H1 (cell line): ENCODE measurements around the gene GP9. TPM values are rescaled to one million over a fixed set of nuclear protein-coding genes. Genes with fewer than 3 reads are reported as not detected.

ENCODE experiments used
- CTCF ChIA-PET: fragments of 300-600 bp; sonication (Branson Sonifier 250); formaldehyde crosslinking; loops from one replicate; lab custom pipeline; 2021; ENCODE audit not compliant: partially characterized antibody; lab: Charles Lee
- POLR2A ChIA-PET: fragments of 300-600 bp; sonication (Branson Sonifier 250); formaldehyde crosslinking; loops from one replicate; lab custom pipeline; 2021; ENCODE audit warnings: inconsistent platforms; ENCODE audit not compliant: partially characterized antibody; lab: Charles Lee
- DNase-seq, 2 experiments: peaks; one replicate each; pipeline versions ENCODE4 v3.0.0 to v3.0.0-alpha.2; 2010 to 2022; ENCODE audit warnings: low spot score in 2 of 2, low read depth in 1 of 2, mixed read lengths in 1 of 2
- FAIRE-seq: peaks from 2 replicates; lab custom pipeline; 2011; peaks lifted over from hg19 to GRCh38; lab: Jason Lieb, UNC
- H2AFZ ChIP-seq: 2 replicates; pipeline ENCODE4 v1.8.1; 2012; ENCODE audit warnings: low read length, inconsistent platforms
- H2AK5ac ChIP-seq: 2 replicates; pipeline ENCODE4 v1.6.1; 2013; ENCODE audit warnings: low read depth, low read length
- H2BK120ac ChIP-seq: replicated peaks from 2 replicates; pipeline ENCODE3; 2013; ENCODE audit warnings: low read depth, low read length, inconsistent platforms
- H2BK12ac ChIP-seq: 2 replicates; pipeline ENCODE4 v1.6.1; 2013; ENCODE audit warnings: low read depth, low read length
- H2BK15ac ChIP-seq: 2 replicates; pipeline ENCODE4 v1.6.1; 2013; ENCODE audit warnings: low read length
- H2BK20ac ChIP-seq: 2 replicates; pipeline ENCODE4 v1.6.1; 2013; ENCODE audit warnings: low read length
- H2BK5ac ChIP-seq: 2 replicates; pipeline ENCODE4 v1.6.1; 2013; ENCODE audit warnings: low read depth, low read length
- H3K14ac ChIP-seq: 2 replicates; pipeline ENCODE4 v1.6.1; 2013; ENCODE audit warnings: inconsistent platforms; ENCODE audit not compliant: insufficient read length
- H3K18ac ChIP-seq: 2 replicates; pipeline ENCODE4 v1.6.1; 2013; ENCODE audit warnings: low read length; ENCODE audit errors: extremely low read depth
- H3K23ac ChIP-seq: 2 replicates; pipeline ENCODE4 v1.6.1; 2013; ENCODE audit warnings: inconsistent platforms; ENCODE audit not compliant: insufficient read length
- H3K23me2 ChIP-seq: 2 replicates; pipeline ENCODE4 v1.6.1; 2013; ENCODE audit warnings: low read depth, low read length
- H3K27ac ChIP-seq: 2 replicates; pipeline ENCODE4 v1.6.1; 2011; ENCODE audit warnings: low read depth, low read length, inconsistent platforms
- H3K27me3 ChIP-seq, 4 experiments: replicated peaks in 1 of 4; 1 replicate in 1 of 4; 2 replicates in 3 of 4; pipeline versions ENCODE4 v1.6.1 to v1.8.1; 2011 to 2013; ENCODE audit warnings: low read length in 3 of 4, mild to moderate bottlenecking in 3 of 4, inconsistent platforms in 2 of 4, mixed read lengths in 2 of 4, moderate library complexity in 1 of 4; ENCODE audit not compliant: control insufficient read depth in 3 of 4, insufficient read depth in 3 of 4; ENCODE audit errors: extremely low read depth in 1 of 4
- H3K36me3 ChIP-seq, 4 experiments: 2 replicates each; pipeline versions ENCODE4 v1.6.1 to v1.8.1; 2011 to 2013; ENCODE audit warnings: mild to moderate bottlenecking in 4 of 4, low read length in 3 of 4, moderate library complexity in 2 of 4, control low read depth in 1 of 4, inconsistent platforms in 1 of 4; ENCODE audit not compliant: insufficient read depth in 4 of 4, control insufficient read depth in 2 of 4
- H3K4ac ChIP-seq: replicated peaks from 2 replicates; pipeline ENCODE3; 2013; ENCODE audit warnings: low read length, low read depth, mixed read lengths, inconsistent platforms; ENCODE audit not compliant: insufficient read length
- H3K4me1 ChIP-seq, 4 experiments: replicated peaks in 1 of 4; 1 replicate in 1 of 4; 2 replicates in 3 of 4; pipeline versions ENCODE4 v1.6.1 to v1.8.1; 2011 to 2013; ENCODE audit warnings: low read length in 3 of 4, inconsistent platforms in 2 of 4, mixed read lengths in 1 of 4; ENCODE audit not compliant: insufficient read depth in 4 of 4, control insufficient read depth in 3 of 4
- H3K4me2 ChIP-seq, 2 experiments: 2 replicates each; pipeline versions ENCODE4 v1.6.1 to v1.8.1; 2011 to 2013; ENCODE audit warnings: low read depth in 2 of 2, low read length in 2 of 2, control low read depth in 1 of 2, inconsistent platforms in 1 of 2, mild to moderate bottlenecking in 1 of 2; ENCODE audit not compliant: insufficient read depth in 1 of 2
- H3K4me3 ChIP-seq, 4 experiments: fragments of 200-600, 300-600 bp in 1 of 4; sonication (generic), shearing (Covaris generic), sonication (Bioruptor Twin) in 1 of 4; 2 replicates each; pipeline versions ENCODE4 v1.5.1 to v1.8.1; 2011 to 2016; ENCODE audit warnings: low read length in 4 of 4, low read depth in 3 of 4, control low read depth in 2 of 4, inconsistent platforms in 2 of 4, mild to moderate bottlenecking in 2 of 4, mixed read lengths in 1 of 4, moderate library complexity in 1 of 4; ENCODE audit not compliant: insufficient read depth in 2 of 4; ENCODE audit errors: extremely low read depth in 1 of 4
- H3K56ac ChIP-seq: replicated peaks from 2 replicates; pipeline ENCODE3; 2013; ENCODE audit warnings: low read depth, mild to moderate bottlenecking, mixed read lengths, low read length, inconsistent platforms; ENCODE audit not compliant: insufficient read length
- H3K79me1 ChIP-seq: 2 replicates; pipeline ENCODE4 v1.6.1; 2013; ENCODE audit warnings: low read depth, low read length, control low read depth
- H3K79me2 ChIP-seq, 2 experiments: 2 replicates each; pipeline versions ENCODE4 v1.6.1 to v1.8.1; 2012 to 2013; ENCODE audit warnings: low read length in 2 of 2, mild to moderate bottlenecking in 2 of 2, inconsistent platforms in 1 of 2; ENCODE audit not compliant: insufficient read depth in 2 of 2, control insufficient read depth in 1 of 2
- H3K9ac ChIP-seq, 4 experiments: replicated peaks in 1 of 4; 1 replicate in 1 of 4; 2 replicates in 3 of 4; pipeline versions ENCODE4 v1.6.1 to v1.8.1; 2011 to 2013; ENCODE audit warnings: low read depth in 3 of 4, low read length in 3 of 4, control low read depth in 2 of 4, mild to moderate bottlenecking in 2 of 4, moderate library complexity in 2 of 4, inconsistent platforms in 1 of 4; ENCODE audit errors: extremely low read depth in 1 of 4
- H3K9me3 ChIP-seq, 2 experiments: 2 replicates each; pipeline versions ENCODE4 v1.6.1 to v1.8.1; 2012 to 2013; ENCODE audit warnings: mild to moderate bottlenecking in 2 of 2, moderate library complexity in 2 of 2, control low read depth in 1 of 2, inconsistent platforms in 1 of 2, low read depth in 1 of 2, low read length in 1 of 2, mixed read lengths in 1 of 2; ENCODE audit not compliant: insufficient read depth in 2 of 2
- H4K20me1 ChIP-seq, 2 experiments: replicated peaks in 1 of 2; 2 replicates each; pipeline versions ENCODE3 to v1.8.1; 2011 to 2013; ENCODE audit warnings: inconsistent platforms in 2 of 2, low read length in 2 of 2, mild to moderate bottlenecking in 1 of 2; ENCODE audit not compliant: insufficient read depth in 2 of 2, control insufficient read depth in 1 of 2
- H4K5ac ChIP-seq: 2 replicates; pipeline ENCODE4 v1.6.1; 2013; ENCODE audit warnings: low read length, low read depth, mixed read lengths, inconsistent platforms; ENCODE audit not compliant: insufficient read length
- H4K8ac ChIP-seq: 2 replicates; pipeline ENCODE4 v1.8.0; 2013; ENCODE audit warnings: mild to moderate bottlenecking, moderate library complexity, low read length, inconsistent platforms; ENCODE audit not compliant: insufficient read depth; ENCODE audit errors: extremely low read depth
- H4K91ac ChIP-seq: replicated peaks from 2 replicates; pipeline ENCODE3; 2013; ENCODE audit warnings: low read length, mixed read lengths, inconsistent platforms; ENCODE audit not compliant: insufficient read length
- CBX8 ChIP-seq: fragments of 300-800, 300-1000 bp; sonication (generic); IDR thresholded peaks from 2 replicates; pipeline ENCODE4 v1.7.1; 2016; ENCODE audit warnings: low read depth, low read length, borderline replicate concordance
- CHD2 ChIP-seq: IDR thresholded peaks from 2 replicates; pipeline ENCODE4 v1.6.1; 2012; ENCODE audit warnings: low read length, improper control_type of control experiment
- EZH2 ChIP-seq: fragments of 200-600 bp; sonication (generic); IDR thresholded peaks from 2 replicates; pipeline ENCODE4 v1.7.1; 2012; ENCODE audit warnings: low read depth, mild to moderate bottlenecking, moderate library complexity, low read length, inconsistent platforms; ENCODE audit not compliant: severe bottlenecking
- GABPA ChIP-seq: IDR thresholded peaks from 2 replicates; pipeline ENCODE4 v1.6.1; 2011; ENCODE audit warnings: mild to moderate bottlenecking, low read length, moderate library complexity, borderline replicate concordance; ENCODE audit not compliant: insufficient read depth
- GTF2F1 ChIP-seq: IDR thresholded peaks from 2 replicates; pipeline ENCODE4 v1.6.1; 2012; ENCODE audit warnings: low read depth, low read length, improper control_type of control experiment, borderline replicate concordance
- NRF1 ChIP-seq: IDR thresholded peaks from 2 replicates; pipeline ENCODE4 v1.6.1; 2011; ENCODE audit warnings: mild to moderate bottlenecking, low read depth, low read length, improper control_type of control experiment
- TAF7 ChIP-seq: optimal IDR thresholded peaks from 2 replicates; pipeline ENCODE3; 2011; ENCODE audit warnings: low read depth, mild to moderate bottlenecking, inconsistent platforms, low read length, moderate library complexity, borderline replicate concordance
- TCF12 ChIP-seq: IDR thresholded peaks from 2 replicates; pipeline ENCODE4 v1.6.1; 2011; ENCODE audit warnings: low read depth, mild to moderate bottlenecking, low read length
- YY1 ChIP-seq: IDR thresholded peaks from 2 replicates; pipeline ENCODE4 v1.6.1; 2011; ENCODE audit warnings: low read depth, mild to moderate bottlenecking, low read length
- WGBS, 2 experiments: shearing (Covaris generic) in 1 of 2; methylation state at CpG; one replicate each; pipeline versions ENCODE4 v1.1.6 to v1.1.7; 2013 to 2015; ENCODE audit warnings: low lambda C conversion rate in 2 of 2, mixed read lengths in 2 of 2, inconsistent platforms in 1 of 2, low coverage in 1 of 2, missing lambda C conversion rate in 1 of 2; ENCODE audit not compliant: insufficient replicate concordance in 2 of 2, insufficient coverage in 1 of 2, insufficient read length in 1 of 2; ENCODE audit errors: extremely low coverage in 1 of 2, missing lambda C conversion rate in 1 of 2; 5-methylcytosine and 5-hydroxymethylcytosine counted together
- polyA plus RNA-seq, 7 experiments: library from polyadenylated mRNA; depleted of rRNA in 3 of 7; stranded (reverse) in 5 of 7; unstranded in 2 of 7; fragments of >200 nt in 5 of 7; fragments of 200-250 nt in 2 of 7; gene quantifications; 1 replicate in 5 of 7; 2 replicates in 1 of 7; 4 replicates in 1 of 7; pipeline versions ENCODE4 v1.2.1 to v1.2.3, GENCODE V29; 2011 to 2013; ENCODE audit warnings: missing spikeins in 2 of 7, mixed read lengths in 2 of 7
- total RNA-seq: library from RNA; stranded (reverse); fragmentation: NEBNext Ultra II Directional; extraction: Animal tissue kit (Norgen Biotek cat#: 25700); gene quantifications from 2 replicates; pipeline ENCODE4 v1.2.1, GENCODE V29; 2021

Gene GP9
- total and polyA plus RNA-seq, 2 of the 8 experiments (the other 6 are each of a cell fraction or from before 2014, with no cell fraction given): not detected

- H4K91ac ChIP-seq: no peak overlapping the region
- H2BK12ac ChIP-seq: 0 out of 2 replicates have a peak overlapping the region, but pooled peaks have one; percentile 39
- no peak overlapping the region for H2BK120ac ChIP-seq
- no peak overlapping the region for H3K4ac ChIP-seq
- no peak overlapping the region for H3K14ac ChIP-seq
- H3K18ac ChIP-seq: no peak overlapping the region
- no peak overlapping the region for H4K5ac ChIP-seq
- H2AFZ ChIP-seq: no peak overlapping the region
- H3K4me3 ChIP-seq: no peak overlapping the region
- no peaks in the 10 kb centered on the region for H3K36me3 ChIP-seq
- no peak overlapping the region for H4K8ac ChIP-seq
- no peaks in the 10 kb centered on the region for H3K9me3 ChIP-seq
- H3K23ac ChIP-seq: no peak overlapping the region
- H3K79me1 ChIP-seq: no peaks in the 10 kb centered on the region
- no peak overlapping the region for H2BK20ac ChIP-seq
- H3K23me2 ChIP-seq: no peaks in the 10 kb centered on the region; the same call in 1 of the 2 replicates
- WGBS, 2 experiments: 91% methylated on average over 4 of the region's 4 CpGs; no CpG with 5 or more reads in 1 of the 2 experiments
- FAIRE-seq (no peak), DNase-seq (no peak)
- H3K27ac ChIP-seq: no peak overlapping the region
- H2AK5ac ChIP-seq: no peak overlapping the region
- no peak overlapping the region for H3K4me2 ChIP-seq
- ChIA-PET POLR2A (no interaction called here), CTCF (interaction anchor here (2.4 to 5.7 kb wide), 3 partner anchors 16 to 60 kb away, joined by 7 to 28 read pairs (median 10); no protein-coding TSS in a partner anchor)
- no peak overlapping the region for H3K9ac ChIP-seq
- no peaks in the 10 kb centered on the region for H3K79me2 ChIP-seq
- no peak for TF ChIP-seq TCF12
- TF ChIP-seq TAF7: no peak
- TF ChIP-seq GTF2F1: no peak
- no peak for TF ChIP-seq CHD2
- TF ChIP-seq CBX8: no peak
- no peak for TF ChIP-seq EZH2
- no peak for TF ChIP-seq YY1
- no peak for TF ChIP-seq NRF1
- TF ChIP-seq GABPA: no peak
- H2BK5ac ChIP-seq: no peak overlapping the region
- no peak overlapping the region for H3K56ac ChIP-seq
- H3K4me1 ChIP-seq: peaks cover 0 to 4% (median 0%) of the 10 kb centered on the region in 4 experiments; a peak in 3 of 7 replicates
- no peaks in the 10 kb centered on the region for H4K20me1 ChIP-seq
- H3K27me3 ChIP-seq: peaks cover 5 to 16% (median 14%) of the 10 kb centered on the region in 4 experiments
- no peak overlapping the region for H2BK15ac ChIP-seq
These were observed 30.0 kb upstream of the GP9 start for GRCh38 chr3:129030611-129031010.
